ENCODE results near the gene OLFML2A. TPM values are rescaled to one million over a fixed set of nuclear protein-coding genes. Genes with fewer than 3 reads are reported as not detected.
A peak's percentile ranks its signal among the peaks of the same experiment; 100 is the strongest.

The OLFML2A gene
- total and polyA plus RNA-seq, 2 of the 13 experiments (the other 11 are each of a cell fraction or from before 2014, with no cell fraction given), result 0.01 to 0.02 TPM

GRCh38 chr9:124779368-124780059 lies 2.6 kb downstream of the OLFML2A start (continued):
- peak; percentile 45 for TF ChIP-seq PATZ1 (CRISPR knock-in tag; IDR thresholded peaks at IDR 0.05)
- no peak for TF ChIP-seq MATR3 (CRISPR knock-in tag; IDR thresholded peaks at IDR 0.05)
- no peak for TF ChIP-seq NCOR1 (IDR thresholded peaks at IDR 0.05; ENCODE audit: borderline replicate concordance, low read length)
- TF ChIP-seq, protein P1, sequence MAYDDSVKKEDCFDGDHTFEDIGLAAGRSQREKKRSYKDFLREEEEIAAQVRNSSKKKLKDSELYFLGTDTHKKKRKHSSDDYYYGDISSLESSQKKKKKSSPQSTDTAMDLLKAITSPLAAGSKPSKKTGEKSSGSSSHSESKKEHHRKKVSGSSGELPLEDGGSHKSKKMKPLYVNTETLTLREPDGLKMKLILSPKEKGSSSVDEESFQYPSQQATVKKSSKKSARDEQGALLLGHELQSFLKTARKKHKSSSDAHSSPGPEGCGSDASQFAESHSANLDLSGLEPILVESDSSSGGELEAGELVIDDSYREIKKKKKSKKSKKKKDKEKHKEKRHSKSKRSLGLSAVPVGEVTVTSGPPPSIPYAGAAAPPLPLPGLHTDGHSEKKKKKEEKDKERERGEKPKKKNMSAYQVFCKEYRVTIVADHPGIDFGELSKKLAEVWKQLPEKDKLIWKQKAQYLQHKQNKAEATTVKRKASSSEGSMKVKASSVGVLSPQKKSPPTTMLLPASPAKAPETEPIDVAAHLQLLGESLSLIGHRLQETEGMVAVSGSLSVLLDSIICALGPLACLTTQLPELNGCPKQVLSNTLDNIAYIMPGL (CRISPR knock-in tag; IDR thresholded peaks at IDR 0.05; ENCODE audit: borderline replicate concordance in 1 of 2, low read depth in 1 of 2), result no peak
- TF ChIP-seq FOSL1 (CRISPR knock-in tag; IDR thresholded peaks at IDR 0.05; ENCODE audit: borderline replicate concordance), result 0 out of 2 replicates have a peak, but pooled peaks have one; percentile 24
- no peak for TF ChIP-seq ZNF547 (CRISPR knock-in tag; IDR thresholded peaks at IDR 0.05)
- TF ChIP-seq ZNF251 (CRISPR knock-in tag; IDR thresholded peaks at IDR 0.05), result no peak

Measured in HepG2 (cell line).